ENCODE measurements around the gene MCCC1. TPM values are rescaled to one million over a fixed set of nuclear protein-coding genes. Genes with fewer than 3 reads are reported as not detected.

Gene MCCC1
- total RNA-seq, 1 experiment from 2014 or later: 61.7 TPM

GRCh38 chr3:183064475-183064874, 34.8 kb downstream of the MCCC1 start:
- H3K27ac ChIP-seq (ENCODE audit: low read length): no peak overlapping the region

GRCh38 chr3:183061391-183062172, 37.7 kb downstream of the MCCC1 start:
- H3K9me2 ChIP-seq (replicated peaks; ENCODE audit: insufficient read depth, low read length): no peaks in the 10 kb centered on the region
- no peaks in the 10 kb centered on the region for H3K9me3 ChIP-seq (ENCODE audit: low read length)
- no peaks in the 10 kb centered on the region for H3K79me2 ChIP-seq (ENCODE audit: low read length)
- no peak for DNase-seq
- H3K4me3 ChIP-seq (ENCODE audit: low read length): no peak overlapping the region
- H3K27me3 ChIP-seq (ENCODE audit: low read length): no peaks in the 10 kb centered on the region
- peaks cover under 1% of the 10 kb centered on the region; the same call in 1 of the 2 replicates for H3K36me3 ChIP-seq (ENCODE audit: insufficient read depth, low read length)
- no peak overlapping the region for H3K4me2 ChIP-seq (ENCODE audit: low read depth, low read length, poor library complexity, severe bottlenecking)
- no peaks in the 10 kb centered on the region for H3K4me1 ChIP-seq (ENCODE audit: low read length)
- H4K20me1 ChIP-seq (ENCODE audit: insufficient read depth, low read depth, low read length): no peaks in the 10 kb centered on the region
- H3K9ac ChIP-seq (ENCODE audit: low read length): no peak overlapping the region
- no peak overlapping the region for H3K27ac ChIP-seq (ENCODE audit: low read length)
- H2AFZ ChIP-seq (ENCODE audit: low read length): no peak overlapping the region

More at GRCh38 chr3:183064475-183064874, 34.8 kb downstream of the MCCC1 start:
- Histone ChIP-seq H3K4me3 (ENCODE audit: low read length) (no peak overlapping the region), H3K4me1 (ENCODE audit: low read length) (no peaks in the 10 kb centered on the region), H2AFZ (ENCODE audit: low read length) (no peak overlapping the region), H4K20me1 (ENCODE audit: insufficient read depth, low read depth, low read length) (no peaks in the 10 kb centered on the region), H3K79me2 (ENCODE audit: low read length) (no peaks in the 10 kb centered on the region), H3K9me2 (replicated peaks; ENCODE audit: insufficient read depth, low read length) (no peaks in the 10 kb centered on the region), H3K36me3 (ENCODE audit: insufficient read depth, low read length) (peaks cover 29% of the 10 kb centered on the region), H3K9ac (ENCODE audit: low read length) (no peak overlapping the region), H3K27me3 (ENCODE audit: low read length) (no peaks in the 10 kb centered on the region), H3K4me2 (ENCODE audit: low read depth, low read length, poor library complexity, severe bottlenecking) (no peak overlapping the region), H3K9me3 (ENCODE audit: low read length) (no peaks in the 10 kb centered on the region)
- DNase-seq: no peak

- no peaks in the 10 kb centered on the region for H3K4me1 ChIP-seq (ENCODE audit: low read length)
- no peak overlapping the region for H3K4me2 ChIP-seq (ENCODE audit: low read depth, low read length, poor library complexity, severe bottlenecking)
- H3K79me2 ChIP-seq (ENCODE audit: low read length): no peaks in the 10 kb centered on the region
- peaks cover 8% of the 10 kb centered on the region for H3K36me3 ChIP-seq (ENCODE audit: insufficient read depth, low read length)
- no peak overlapping the region for H3K9ac ChIP-seq (ENCODE audit: low read length)
- DNase-seq: no peak
- H3K4me3 ChIP-seq (ENCODE audit: low read length): no peak overlapping the region
- no peaks in the 10 kb centered on the region for H3K27me3 ChIP-seq (ENCODE audit: low read length)
- H3K9me2 ChIP-seq (replicated peaks; ENCODE audit: insufficient read depth, low read length): no peaks in the 10 kb centered on the region
- no peak overlapping the region for H3K27ac ChIP-seq (ENCODE audit: low read length)
- no peaks in the 10 kb centered on the region for H3K9me3 ChIP-seq (ENCODE audit: low read length)
- no peak overlapping the region for H2AFZ ChIP-seq (ENCODE audit: low read length)
- H4K20me1 ChIP-seq (ENCODE audit: insufficient read depth, low read depth, low read length): no peaks in the 10 kb centered on the region
Observed at GRCh38 chr3:183058351-183058750, 40.9 kb downstream of the MCCC1 start.

GRCh38 chr3:183050706-183051105, 48.6 kb downstream of the MCCC1 start:
- Histone ChIP-seq H3K27ac (ENCODE audit: low read length) (no peak overlapping the region), H3K36me3 (ENCODE audit: insufficient read depth, low read length) (peaks cover 34% of the 10 kb centered on the region), H3K79me2 (ENCODE audit: low read length) (peaks cover 16% of the 10 kb centered on the region; the same call in 1 of the 2 replicates), H3K9ac (ENCODE audit: low read length) (no peak overlapping the region), H3K9me2 (replicated peaks; ENCODE audit: insufficient read depth, low read length) (no peaks in the 10 kb centered on the region), H2AFZ (ENCODE audit: low read length) (no peak overlapping the region), H3K4me3 (ENCODE audit: low read length) (no peak overlapping the region), H3K4me2 (ENCODE audit: low read depth, low read length, poor library complexity, severe bottlenecking) (no peak overlapping the region), H3K4me1 (ENCODE audit: low read length) (peaks cover 16% of the 10 kb centered on the region), H3K27me3 (ENCODE audit: low read length) (no peaks in the 10 kb centered on the region), H3K9me3 (ENCODE audit: low read length) (no peaks in the 10 kb centered on the region), H4K20me1 (ENCODE audit: insufficient read depth, low read depth, low read length) (no peaks in the 10 kb centered on the region)
- no peak for DNase-seq

GRCh38 chr3:183046883-183047282, 52.4 kb downstream of the MCCC1 start:
- Histone ChIP-seq H2AFZ (ENCODE audit: low read length) (peak overlapping the region; percentile 19; the same call in 1 of the 2 replicates), H3K4me1 (ENCODE audit: low read length) (peaks cover 31% of the 10 kb centered on the region), H4K20me1 (ENCODE audit: insufficient read depth, low read depth, low read length) (no peaks in the 10 kb centered on the region), H3K4me2 (ENCODE audit: low read depth, low read length, poor library complexity, severe bottlenecking) (peak overlapping the region; percentile 15), H3K27ac (ENCODE audit: low read length) (peak overlapping the region; percentile 52), H3K4me3 (ENCODE audit: low read length) (no peak overlapping the region), H3K9me2 (replicated peaks; ENCODE audit: insufficient read depth, low read length) (no peaks in the 10 kb centered on the region), H3K36me3 (ENCODE audit: insufficient read depth, low read length) (peaks cover 48% of the 10 kb centered on the region), H3K9me3 (ENCODE audit: low read length) (no peaks in the 10 kb centered on the region), H3K79me2 (ENCODE audit: low read length) (peaks cover 20% of the 10 kb centered on the region; the same call in 1 of the 2 replicates), H3K9ac (ENCODE audit: low read length) (peak overlapping the region; percentile 18; the same call in 1 of the 2 replicates), H3K27me3 (ENCODE audit: low read length) (no peaks in the 10 kb centered on the region)
- no peak for DNase-seq

GRCh38 chr3:183044547-183045229, 54.6 kb downstream of the MCCC1 start:
- Histone ChIP-seq H4K20me1 (ENCODE audit: insufficient read depth, low read depth, low read length) (no peaks in the 10 kb centered on the region), H3K9ac (ENCODE audit: low read length) (no peak overlapping the region), H3K9me3 (ENCODE audit: low read length) (no peaks in the 10 kb centered on the region), H3K9me2 (replicated peaks; ENCODE audit: insufficient read depth, low read length) (no peaks in the 10 kb centered on the region), H3K79me2 (ENCODE audit: low read length) (peaks cover 20% of the 10 kb centered on the region; the same call in 1 of the 2 replicates), H3K27ac (ENCODE audit: low read length) (peak overlapping the region; percentile 51), H2AFZ (ENCODE audit: low read length) (no peak overlapping the region), H3K27me3 (ENCODE audit: low read length) (no peaks in the 10 kb centered on the region), H3K4me2 (ENCODE audit: low read depth, low read length, poor library complexity, severe bottlenecking) (peak overlapping the region; percentile 27), H3K36me3 (ENCODE audit: insufficient read depth, low read length) (peaks cover 46% of the 10 kb centered on the region), H3K4me1 (ENCODE audit: low read length) (peaks cover 31% of the 10 kb centered on the region), H3K4me3 (ENCODE audit: low read length) (no peak overlapping the region)
- DNase-seq: peak; percentile 62

- no peaks in the 10 kb centered on the region for H3K79me2 ChIP-seq (ENCODE audit: low read length)
- H3K36me3 ChIP-seq (ENCODE audit: insufficient read depth, low read length): peaks cover 49% of the 10 kb centered on the region
- H4K20me1 ChIP-seq (ENCODE audit: insufficient read depth, low read depth, low read length): no peaks in the 10 kb centered on the region
- no peaks in the 10 kb centered on the region for H3K4me1 ChIP-seq (ENCODE audit: low read length)
- no peaks in the 10 kb centered on the region for H3K9me2 ChIP-seq (replicated peaks; ENCODE audit: insufficient read depth, low read length)
- DNase-seq: no peak
- H3K9me3 ChIP-seq (ENCODE audit: low read length): no peaks in the 10 kb centered on the region
- no peak overlapping the region for H3K4me2 ChIP-seq (ENCODE audit: low read depth, low read length, poor library complexity, severe bottlenecking)
- no peaks in the 10 kb centered on the region for H3K27me3 ChIP-seq (ENCODE audit: low read length)
- H3K4me3 ChIP-seq (ENCODE audit: low read length): no peak overlapping the region
- no peak overlapping the region for H2AFZ ChIP-seq (ENCODE audit: low read length)
- H3K9ac ChIP-seq (ENCODE audit: low read length): no peak overlapping the region
- no peak overlapping the region for H3K27ac ChIP-seq (ENCODE audit: low read length)
Observed at GRCh38 chr3:183038757-183039156, 60.5 kb downstream of the MCCC1 start.

- no peak overlapping the region for H2AFZ ChIP-seq (ENCODE audit: low read length)
- H3K9me2 ChIP-seq (replicated peaks; ENCODE audit: insufficient read depth, low read length): no peaks in the 10 kb centered on the region
- H3K27me3 ChIP-seq (ENCODE audit: low read length): no peaks in the 10 kb centered on the region
- H4K20me1 ChIP-seq (ENCODE audit: insufficient read depth, low read depth, low read length): no peaks in the 10 kb centered on the region
- H3K4me1 ChIP-seq (ENCODE audit: low read length): no peaks in the 10 kb centered on the region
- H3K4me3 ChIP-seq (ENCODE audit: low read length): no peak overlapping the region
- no peak for DNase-seq
- H3K27ac ChIP-seq (ENCODE audit: low read length): no peak overlapping the region
- no peaks in the 10 kb centered on the region for H3K79me2 ChIP-seq (ENCODE audit: low read length)
- no peak overlapping the region for H3K4me2 ChIP-seq (ENCODE audit: low read depth, low read length, poor library complexity, severe bottlenecking)
- no peak overlapping the region for H3K9ac ChIP-seq (ENCODE audit: low read length)
- H3K36me3 ChIP-seq (ENCODE audit: insufficient read depth, low read length): peaks cover 47% of the 10 kb centered on the region
- H3K9me3 ChIP-seq (ENCODE audit: low read length): no peaks in the 10 kb centered on the region
Observed at GRCh38 chr3:183038221-183038620, 61.1 kb downstream of the MCCC1 start.

Measured in Karpas-422 (cell line).